HAP-1 (cell line): ENCODE measurements around the gene GPR142.

Source experiments
- DNase-seq, 2 experiments: peaks; one replicate each; pipeline ENCODE4 v3.0.0-alpha.2; 2016 to 2020; ENCODE audit warnings: low spot score in 2 of 2
- H3K27me3 ChIP-seq: fragments of 250-450 bp; sonication (Bioruptor Pico); 2 replicates; pipeline ENCODE4 v1.5.1; 2020; ENCODE audit warnings: low read depth, mild to moderate bottlenecking, moderate library complexity
- H3K36me3 ChIP-seq: fragments of 250-450 bp; sonication (Bioruptor Pico); replicated peaks from 2 replicates; pipeline ENCODE4 v1.5.1; 2020; ENCODE audit warnings: mild to moderate bottlenecking
- H3K4me1 ChIP-seq: fragments of 250-450 bp; sonication (Bioruptor Pico); 2 replicates; pipeline ENCODE4 v1.5.1; 2020; ENCODE audit warnings: mild to moderate bottlenecking
- H3K4me3 ChIP-seq: fragments of 250-450 bp; sonication (Bioruptor Pico); 2 replicates; pipeline ENCODE4 v1.5.1; 2020; ENCODE audit warnings: mild to moderate bottlenecking, moderate library complexity
- H3K9me3 ChIP-seq: fragments of 250-450 bp; sonication (Bioruptor Pico); 2 replicates; pipeline ENCODE4 v1.5.1; 2020; ENCODE audit warnings: mild to moderate bottlenecking, moderate library complexity
- in situ Hi-C: fragments of 300-500 bp; cut with MboI; formaldehyde crosslinking; loops from 3 replicates; pipeline ENCODE4 v1.14.3; 2020; ENCODE audit warnings: low sequenced_read_pairs, inconsistent platforms, mixed read lengths

The GPR142 gene

GRCh38 chr17:74387365-74388218 lies 20.3 kb downstream of the GPR142 start:
- in situ Hi-C loops: no loop called here
- Histone ChIP-seq H3K36me3 (no peaks in the 10 kb centered on the region), H3K27me3 (no peaks in the 10 kb centered on the region), H3K4me1 (no peaks in the 10 kb centered on the region), H3K9me3 (no peaks in the 10 kb centered on the region), H3K4me3 (no peak overlapping the region)
- no peak for DNase-seq

GRCh38 chr17:74389084-74389753 lies 21.9 kb downstream of the GPR142 start:
- H3K4me3 ChIP-seq: no peak overlapping the region
- in situ Hi-C loops: no loop called here
- no peaks in the 10 kb centered on the region for H3K36me3 ChIP-seq
- DNase-seq: no peak
- H3K4me1 ChIP-seq: no peaks in the 10 kb centered on the region
- no peaks in the 10 kb centered on the region for H3K27me3 ChIP-seq
- H3K9me3 ChIP-seq: no peaks in the 10 kb centered on the region

GRCh38 chr17:74389937-74390679 lies 22.8 kb downstream of the GPR142 start:
- in situ Hi-C loops: no loop called here
- no peaks in the 10 kb centered on the region for H3K9me3 ChIP-seq
- no peaks in the 10 kb centered on the region for H3K27me3 ChIP-seq
- H3K4me1 ChIP-seq: no peaks in the 10 kb centered on the region
- H3K4me3 ChIP-seq: no peak overlapping the region
- DNase-seq: no peak
- H3K36me3 ChIP-seq: no peaks in the 10 kb centered on the region

DNA sequence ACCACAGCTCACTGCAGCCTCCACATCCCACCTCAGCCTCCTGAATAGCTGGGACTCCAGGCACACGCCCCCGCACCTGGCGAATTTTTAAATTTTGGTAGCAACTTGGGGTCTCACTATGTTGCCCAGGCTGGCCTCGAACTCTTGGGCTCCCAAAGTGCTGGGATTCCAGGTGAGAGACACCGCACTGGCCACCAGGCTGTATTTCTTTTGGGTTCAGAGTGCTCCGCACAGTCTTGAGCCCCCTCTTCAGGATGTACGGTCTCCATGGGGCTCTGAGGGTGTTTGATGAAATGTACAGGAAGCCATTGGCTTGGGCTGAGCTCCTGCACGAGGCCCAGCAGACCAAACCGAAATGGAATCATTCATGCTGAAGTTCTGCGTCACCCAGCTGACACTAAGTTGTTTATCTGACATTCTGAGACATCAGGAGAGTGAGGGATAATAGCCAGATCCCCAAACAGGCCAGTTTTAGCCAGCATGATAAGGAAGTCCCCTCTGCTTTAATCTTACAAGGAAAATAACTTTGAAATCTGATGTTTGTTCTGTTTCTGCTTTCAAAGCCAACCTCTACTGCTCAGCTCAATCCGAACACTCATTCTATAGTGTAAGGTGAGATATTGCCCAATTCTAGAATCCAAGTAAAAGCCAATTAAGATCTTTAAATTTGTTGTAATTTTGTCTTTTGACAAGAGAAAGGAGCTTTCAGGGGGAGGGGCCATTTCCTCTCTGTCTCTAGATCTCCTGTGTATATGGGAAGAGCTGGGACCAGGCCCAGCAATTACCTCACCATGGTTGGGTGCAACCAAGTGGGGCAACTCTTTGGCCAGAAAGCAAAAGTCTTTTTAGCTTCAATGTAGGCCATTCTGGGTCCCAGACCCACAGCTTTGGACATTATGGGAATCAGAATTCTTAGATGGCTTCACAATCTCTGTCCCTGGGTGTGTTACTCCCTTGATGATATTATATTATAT lies 23.7 kb downstream of the GPR142 start:
- no peak for DNase-seq
- Histone ChIP-seq H3K27me3 (no peaks in the 10 kb centered on the region), H3K36me3 (no peaks in the 10 kb centered on the region), H3K4me3 (no peak overlapping the region), H3K9me3 (no peaks in the 10 kb centered on the region), H3K4me1 (no peaks in the 10 kb centered on the region)
- in situ Hi-C loops: no loop called here

DNA sequence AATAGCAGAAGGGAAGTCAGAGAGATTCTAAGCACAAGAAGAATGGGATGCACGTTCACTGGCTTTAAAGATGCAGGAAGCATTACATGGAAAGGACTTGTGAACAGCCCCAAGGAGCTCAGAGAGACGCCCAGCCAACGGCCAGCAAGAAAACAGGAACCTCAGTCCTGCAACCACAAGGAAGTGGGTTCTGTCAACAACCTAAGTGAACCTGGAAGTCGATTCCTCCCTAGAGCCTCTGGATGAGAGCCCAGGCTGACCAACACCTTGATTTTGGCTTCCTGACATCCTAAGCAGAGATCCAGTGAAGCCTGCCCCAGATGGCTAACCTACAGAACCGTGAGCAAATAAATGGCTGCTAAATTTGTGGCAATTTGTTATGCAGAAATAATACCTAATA lies 24.5 kb downstream of the GPR142 start:
- no peaks in the 10 kb centered on the region for H3K27me3 ChIP-seq
- no peaks in the 10 kb centered on the region for H3K36me3 ChIP-seq
- no peaks in the 10 kb centered on the region for H3K4me1 ChIP-seq
- DNase-seq: no peak
- in situ Hi-C loops: no loop called here
- H3K9me3 ChIP-seq: no peaks in the 10 kb centered on the region
- H3K4me3 ChIP-seq: no peak overlapping the region

DNA sequence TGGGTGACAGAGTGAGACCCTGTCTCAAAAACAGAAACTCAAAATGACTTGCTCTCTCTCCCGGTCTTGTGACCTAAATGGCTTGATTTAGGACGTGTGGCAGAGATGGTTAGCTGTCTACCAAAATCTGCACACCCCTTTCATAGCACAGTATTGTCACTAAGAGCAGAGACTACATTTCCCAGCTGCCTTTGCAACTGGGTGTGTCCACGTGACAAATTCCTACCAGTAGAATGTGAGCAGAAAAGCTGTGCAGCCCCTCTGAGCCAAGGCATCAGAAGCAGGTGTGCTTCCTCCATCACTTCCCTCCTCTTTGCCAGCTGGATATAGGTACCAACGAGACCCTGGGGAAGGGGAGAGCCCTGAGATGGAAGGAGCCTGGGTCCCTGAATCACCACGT lies 25.5 kb downstream of the GPR142 start:
- Histone ChIP-seq H3K27me3 (no peaks in the 10 kb centered on the region), H3K9me3 (no peaks in the 10 kb centered on the region), H3K4me1 (no peaks in the 10 kb centered on the region), H3K36me3 (no peaks in the 10 kb centered on the region), H3K4me3 (no peak overlapping the region)
- in situ Hi-C loops: no loop called here
- no peak for DNase-seq

DNA sequence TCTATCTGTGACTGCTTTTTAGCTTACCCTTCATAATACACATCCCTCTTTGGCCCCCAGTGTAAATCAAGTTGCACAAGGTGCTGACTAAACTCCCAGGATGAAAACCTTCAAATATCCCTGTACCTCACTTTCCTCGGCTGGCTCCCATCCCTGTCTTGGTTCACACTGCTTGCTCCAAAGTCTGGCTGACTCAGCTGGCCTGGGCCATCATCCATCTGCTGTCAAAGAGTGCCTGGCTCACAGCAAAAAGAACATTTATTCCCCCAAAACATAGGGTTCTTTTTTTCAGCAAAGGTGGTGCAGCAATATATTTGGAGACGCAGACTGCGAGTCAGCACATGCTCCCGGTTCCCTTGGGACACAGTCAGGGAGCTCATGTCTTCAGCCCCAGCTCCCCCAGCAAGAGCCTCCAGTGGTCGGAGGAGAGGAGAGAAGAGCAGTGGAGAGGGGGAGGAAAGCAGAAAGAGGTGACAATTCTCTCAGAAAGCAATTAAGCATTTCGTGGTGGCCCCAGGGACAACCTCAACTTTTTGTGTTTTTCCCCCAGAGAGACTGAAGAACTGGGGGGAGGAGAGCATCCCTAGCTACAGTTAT lies 26.1 kb downstream of the GPR142 start:
- no peaks in the 10 kb centered on the region for H3K4me1 ChIP-seq
- H3K36me3 ChIP-seq: no peaks in the 10 kb centered on the region
- no peak overlapping the region for H3K4me3 ChIP-seq
- DNase-seq: no peak
- in situ Hi-C loops: no loop called here
- no peaks in the 10 kb centered on the region for H3K27me3 ChIP-seq
- no peaks in the 10 kb centered on the region for H3K9me3 ChIP-seq

- DNase-seq: no peak
- in situ Hi-C loops: no loop called here
- no peaks in the 10 kb centered on the region for H3K36me3 ChIP-seq
Measured at GRCh38 chr17:74394275-74394950, 27.1 kb downstream of the GPR142 start.

DNA sequence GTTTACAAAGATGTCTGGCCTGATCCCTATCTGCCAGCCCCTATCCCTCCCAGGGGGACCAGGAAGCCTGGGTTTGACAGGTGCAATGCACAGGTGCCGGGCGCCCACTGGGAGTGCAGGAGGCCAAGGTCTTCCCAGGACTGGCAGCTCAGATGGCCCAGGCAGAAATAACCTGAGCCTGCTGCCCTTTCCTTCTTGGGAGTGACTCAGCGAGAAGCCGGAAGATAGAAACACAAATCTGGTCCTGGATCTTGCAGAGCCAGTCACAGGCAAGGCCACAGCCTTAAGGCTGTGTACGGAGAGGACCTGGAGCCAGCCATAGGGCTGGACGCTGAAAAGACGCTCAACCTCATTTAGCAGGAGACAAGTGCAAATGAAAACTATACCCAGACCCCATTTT lies 27.7 kb downstream of the GPR142 start:
- in situ Hi-C loops: no loop called here
- Histone ChIP-seq H3K27me3 (no peaks in the 10 kb centered on the region), H3K4me3 (no peak overlapping the region)

More at GRCh38 chr17:74394275-74394950, 27.1 kb downstream of the GPR142 start:
- Histone ChIP-seq H3K27me3 (no peaks in the 10 kb centered on the region), H3K9me3 (no peaks in the 10 kb centered on the region), H3K4me1 (no peaks in the 10 kb centered on the region), H3K4me3 (no peak overlapping the region)

GRCh38 chr17:74396567-74396966 lies 29.3 kb downstream of the GPR142 start:
- no peaks in the 10 kb centered on the region for H3K9me3 ChIP-seq
- no peaks in the 10 kb centered on the region for H3K4me1 ChIP-seq
- in situ Hi-C loops: no loop called here
- H3K27me3 ChIP-seq: no peaks in the 10 kb centered on the region
- H3K36me3 ChIP-seq: no peaks in the 10 kb centered on the region
- H3K4me3 ChIP-seq: no peak overlapping the region
- no peak for DNase-seq

More for the DNA sequence above, 27.7 kb downstream of the GPR142 start:
- Histone ChIP-seq H3K36me3 (no peaks in the 10 kb centered on the region), H3K9me3 (no peaks in the 10 kb centered on the region), H3K4me1 (no peaks in the 10 kb centered on the region)
- no peak for DNase-seq

DNA sequence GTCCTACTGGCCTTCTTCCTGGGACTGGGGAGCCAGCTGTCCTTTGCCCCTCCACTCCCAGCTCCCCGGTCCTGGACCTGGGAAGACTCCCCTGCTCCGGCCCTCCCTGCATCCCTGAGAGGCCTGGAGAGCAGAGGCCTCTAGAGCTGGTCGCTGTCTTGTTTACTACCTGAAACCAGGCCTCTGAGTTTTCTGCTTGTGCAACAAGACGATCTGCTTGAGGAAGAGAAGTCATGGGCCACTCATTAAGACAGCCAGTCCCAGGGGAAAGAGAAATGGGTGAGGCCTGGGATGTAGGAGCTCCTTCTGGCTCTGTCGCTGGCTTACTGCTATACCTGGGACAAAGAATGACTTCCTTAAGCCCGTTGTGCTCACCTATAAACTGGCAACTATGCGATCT lies 34.7 kb downstream of the GPR142 start:
- no peaks in the 10 kb centered on the region for H3K4me1 ChIP-seq
- no peaks in the 10 kb centered on the region for H3K9me3 ChIP-seq
- in situ Hi-C loops: no loop called here
- H3K27me3 ChIP-seq: no peaks in the 10 kb centered on the region
- no peak for DNase-seq
- no peak overlapping the region for H3K4me3 ChIP-seq
- no peaks in the 10 kb centered on the region for H3K36me3 ChIP-seq

- no peaks in the 10 kb centered on the region for H3K9me3 ChIP-seq
- DNase-seq: no peak
- no peaks in the 10 kb centered on the region for H3K36me3 ChIP-seq
- in situ Hi-C loops: no loop called here
- no peak overlapping the region for H3K4me3 ChIP-seq
- no peaks in the 10 kb centered on the region for H3K4me1 ChIP-seq
- H3K27me3 ChIP-seq: no peaks in the 10 kb centered on the region
Measured at GRCh38 chr17:74403512-74404137, 36.3 kb downstream of the GPR142 start.
